COLO829 (cell line): Measurements from ENCODE around the gene MYOM3.

Experiments used
- DNase-seq: peaks from one replicate; pipeline ENCODE4 v3.0.0; 2012; ENCODE audit warnings: low spot score

MYOM3 gene

GRCh38 chr1:24138476-24139221 is 26.7 kb upstream of the MYOM3 start:
- DNase-seq = no peak

- no peak for DNase-seq
These were observed 25.1 kb upstream of the MYOM3 start for GRCh38 chr1:24136956-24137539.

- DNase-seq = no peak
These were observed 22.4 kb upstream of the MYOM3 start for GRCh38 chr1:24134376-24134775.

GRCh38 chr1:24133819-24134218 is 21.9 kb upstream of the MYOM3 start:
- no peak for DNase-seq

- DNase-seq = no peak
These were observed 18.4 kb upstream of the MYOM3 start for GRCh38 chr1:24130385-24130784.

- no peak for DNase-seq
These were observed 15.9 kb upstream of the MYOM3 start for GRCh38 chr1:24127801-24128363.

- DNase-seq = no peak
These were observed 15.3 kb upstream of the MYOM3 start for GRCh38 chr1:24127134-24127800.

GRCh38 chr1:24126672-24127023 is 14.7 kb upstream of the MYOM3 start:
- no peak for DNase-seq

DNA sequence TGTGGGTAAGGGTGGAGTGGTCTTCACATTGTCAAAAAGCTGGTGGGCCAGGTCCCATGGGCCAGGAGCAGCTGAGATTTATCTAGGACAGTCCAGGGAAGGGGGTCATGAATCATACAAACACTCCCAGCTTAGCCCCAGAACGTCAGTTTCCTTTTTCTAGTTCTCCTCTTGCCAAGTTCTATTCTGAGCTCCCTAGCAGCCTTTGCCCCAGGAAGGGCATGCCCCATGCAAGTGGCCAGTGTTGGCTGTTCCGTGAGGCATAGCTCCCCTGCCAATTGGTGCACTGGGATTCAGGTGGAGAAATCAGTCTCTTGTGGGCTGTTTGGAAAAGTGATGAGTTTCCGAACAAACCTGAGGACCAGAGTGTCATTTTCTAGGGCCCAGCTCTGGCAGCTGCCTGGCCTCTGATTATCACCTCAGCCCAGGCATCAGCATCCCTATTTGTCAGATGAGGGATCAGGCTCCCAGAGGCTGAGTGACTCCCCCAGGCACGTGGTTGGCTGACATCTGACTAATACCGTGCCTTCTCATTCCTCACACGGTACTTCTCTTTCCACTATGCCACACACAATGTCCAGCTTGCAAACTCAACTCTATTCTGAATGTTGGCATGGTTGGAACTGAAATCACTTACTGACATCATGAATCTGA is 14.2 kb upstream of the MYOM3 start:
- no peak for DNase-seq

GRCh38 chr1:24125456-24125855 is 13.5 kb upstream of the MYOM3 start:
- DNase-seq = no peak

DNA sequence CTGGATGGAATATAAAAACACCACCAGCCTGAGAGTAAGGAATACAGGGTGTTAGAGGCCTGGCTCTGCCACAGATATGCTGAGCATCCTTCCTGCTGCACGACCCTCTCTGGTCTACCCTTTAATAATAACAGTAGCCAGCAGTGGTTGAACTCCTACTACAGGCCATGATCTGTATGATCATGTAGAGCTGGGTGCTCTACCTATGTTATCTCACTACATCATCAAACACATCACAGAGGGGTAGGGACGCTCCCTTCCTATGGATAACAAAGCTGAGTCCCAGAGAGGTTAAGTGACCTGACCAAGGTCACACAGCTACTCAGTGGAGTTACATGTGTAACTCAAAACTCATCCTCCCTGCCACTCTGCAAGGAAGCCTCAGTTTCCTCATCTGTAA is 13.0 kb upstream of the MYOM3 start:
- no peak for DNase-seq

DNA sequence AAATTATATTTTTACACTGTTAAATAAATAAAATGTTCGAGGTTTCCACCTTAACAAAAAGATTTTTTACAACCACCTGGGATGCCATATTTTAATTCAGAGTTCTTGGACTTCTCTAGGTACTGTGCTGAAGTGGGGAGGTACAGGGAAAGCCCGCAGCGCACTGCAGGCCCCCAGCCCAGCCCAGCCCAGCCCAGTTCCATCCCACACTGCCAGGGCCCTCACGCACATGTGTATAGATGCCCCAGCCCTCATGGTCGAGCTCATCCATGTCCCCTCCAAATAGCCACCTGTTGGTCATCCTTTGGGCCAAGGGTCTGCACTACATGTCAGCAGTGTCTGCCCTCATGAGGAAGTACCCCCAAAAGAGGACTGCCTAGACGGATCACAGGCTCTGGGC is 11.7 kb upstream of the MYOM3 start:
- DNase-seq = no peak

- DNase-seq = no peak
These were observed 10.8 kb upstream of the MYOM3 start for GRCh38 chr1:24122776-24123175.

GRCh38 chr1:24121406-24121805 is 9.5 kb upstream of the MYOM3 start:
- DNase-seq = no peak

DNA sequence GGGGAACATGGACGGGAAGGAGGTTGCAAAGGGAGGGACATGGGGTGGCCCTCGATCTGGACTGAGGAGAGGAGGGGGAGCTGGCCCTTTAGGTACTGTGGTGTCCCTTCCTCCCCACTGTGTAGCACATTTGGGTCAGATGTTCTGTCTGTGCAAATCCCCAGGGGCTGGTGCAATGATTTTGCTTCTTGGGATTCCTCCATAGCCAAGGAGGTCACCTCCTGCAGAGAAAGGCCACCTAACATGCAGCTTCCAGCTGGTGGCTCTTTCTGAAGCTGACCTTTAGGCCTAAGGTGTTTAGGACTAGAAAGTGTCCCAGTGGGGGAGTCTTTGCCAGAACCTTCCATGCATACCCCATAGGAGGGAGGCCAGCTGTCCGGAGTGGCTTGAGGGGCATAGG is 9.0 kb upstream of the MYOM3 start:
- no peak for DNase-seq

- DNase-seq = no peak
These were observed 8.2 kb upstream of the MYOM3 start for GRCh38 chr1:24119859-24120756.

DNA sequence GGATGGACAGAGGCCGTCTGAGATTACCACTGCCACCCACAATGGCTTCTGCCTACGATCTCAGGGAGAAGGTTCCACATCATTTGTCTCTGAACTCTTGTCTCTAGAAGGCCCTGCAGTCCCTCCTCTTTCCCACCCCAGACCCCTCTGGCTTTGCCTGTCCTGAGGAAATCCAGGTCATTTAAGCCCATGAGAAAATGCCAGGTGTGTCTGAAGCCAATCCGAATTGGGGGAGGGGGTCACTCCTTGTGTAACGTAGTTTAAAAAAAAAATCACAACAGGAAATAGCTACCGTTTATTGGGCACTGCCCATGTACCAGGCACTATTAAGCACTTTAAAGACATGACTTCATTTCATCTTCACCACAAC is 7.5 kb upstream of the MYOM3 start:
- DNase-seq = no peak

DNA sequence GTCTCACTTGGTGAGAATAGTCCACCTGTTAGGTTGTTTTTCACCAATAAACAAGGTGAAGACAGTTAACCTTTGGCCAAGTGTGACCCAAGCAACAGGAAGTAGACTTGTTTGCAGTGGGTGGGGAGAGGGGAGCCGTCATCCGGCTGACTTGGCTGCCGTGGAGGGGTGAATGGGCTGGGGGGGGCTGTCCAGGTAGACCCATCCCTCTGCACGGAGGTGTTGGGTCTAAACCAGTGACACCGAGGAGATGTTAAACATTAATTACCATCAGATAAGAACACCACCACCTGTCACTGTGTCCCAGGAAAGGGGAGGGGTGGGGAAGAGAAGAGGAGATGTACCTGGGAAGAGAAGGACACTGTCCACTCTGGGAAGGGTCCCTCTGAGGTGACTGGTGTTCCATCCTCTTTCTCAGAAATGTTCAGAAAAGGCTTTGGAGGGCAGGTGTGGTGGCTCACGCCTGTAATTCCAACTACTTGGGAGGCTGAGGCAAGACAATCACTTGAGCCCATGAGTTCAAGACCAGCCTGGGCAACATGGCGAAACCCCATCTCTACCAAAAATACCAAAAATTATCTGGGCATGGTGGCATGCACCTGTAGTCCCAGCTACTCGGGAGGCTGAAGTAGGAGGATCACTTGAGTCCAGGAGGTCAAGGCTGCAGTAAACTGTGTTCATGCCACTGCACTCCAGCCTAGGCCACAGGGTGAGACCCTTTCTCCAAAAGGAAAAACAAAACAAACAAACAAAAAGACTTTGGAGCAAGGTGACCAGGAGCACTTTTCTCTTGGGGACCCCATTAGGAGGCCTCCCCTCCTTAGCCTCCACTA is 6.7 kb upstream of the MYOM3 start:
- DNase-seq = no peak

GRCh38 chr1:24117722-24118409 is 5.9 kb upstream of the MYOM3 start:
- DNase-seq = no peak

- no peak for DNase-seq
These were observed 5.2 kb upstream of the MYOM3 start for GRCh38 chr1:24117132-24117531.
